Testis (tissue), 2 donors: ENCODE data around the gene CYP4F22.

Experiments used
- POLR2A ChIP-seq: fragments of 450-650 bp; IDR thresholded peaks from one replicate; pipeline ENCODE4 v1.6.1; 2017; ENCODE audit warnings: antibody characterized with exemption, mild to moderate bottlenecking, moderate library complexity
- TF ChIP-seq, protein P1 (sequence below), 3 experiments: fragments of 450-650 bp in 2 of 3; fragments of 200-600 bp in 1 of 3; sonication (generic) in 1 of 3; IDR thresholded peaks; one replicate each; pipeline ENCODE4 v1.5.1; 2016 to 2019; ENCODE audit warnings: antibody characterized with exemption in 3 of 3, mild to moderate bottlenecking in 2 of 3, moderate library complexity in 1 of 3

- TF ChIP-seq, protein P1, sequence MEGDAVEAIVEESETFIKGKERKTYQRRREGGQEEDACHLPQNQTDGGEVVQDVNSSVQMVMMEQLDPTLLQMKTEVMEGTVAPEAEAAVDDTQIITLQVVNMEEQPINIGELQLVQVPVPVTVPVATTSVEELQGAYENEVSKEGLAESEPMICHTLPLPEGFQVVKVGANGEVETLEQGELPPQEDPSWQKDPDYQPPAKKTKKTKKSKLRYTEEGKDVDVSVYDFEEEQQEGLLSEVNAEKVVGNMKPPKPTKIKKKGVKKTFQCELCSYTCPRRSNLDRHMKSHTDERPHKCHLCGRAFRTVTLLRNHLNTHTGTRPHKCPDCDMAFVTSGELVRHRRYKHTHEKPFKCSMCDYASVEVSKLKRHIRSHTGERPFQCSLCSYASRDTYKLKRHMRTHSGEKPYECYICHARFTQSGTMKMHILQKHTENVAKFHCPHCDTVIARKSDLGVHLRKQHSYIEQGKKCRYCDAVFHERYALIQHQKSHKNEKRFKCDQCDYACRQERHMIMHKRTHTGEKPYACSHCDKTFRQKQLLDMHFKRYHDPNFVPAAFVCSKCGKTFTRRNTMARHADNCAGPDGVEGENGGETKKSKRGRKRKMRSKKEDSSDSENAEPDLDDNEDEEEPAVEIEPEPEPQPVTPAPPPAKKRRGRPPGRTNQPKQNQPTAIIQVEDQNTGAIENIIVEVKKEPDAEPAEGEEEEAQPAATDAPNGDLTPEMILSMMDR (IDR thresholded peaks at IDR 0.05) = no peak
- TF ChIP-seq POLR2A = no peak
Observed at GRCh38 chr19:15475611-15476010, 32.7 kb upstream of the CYP4F22 start.
